ENCODE data around the gene MAMDC2.

The MAMDC2 gene

DNA sequence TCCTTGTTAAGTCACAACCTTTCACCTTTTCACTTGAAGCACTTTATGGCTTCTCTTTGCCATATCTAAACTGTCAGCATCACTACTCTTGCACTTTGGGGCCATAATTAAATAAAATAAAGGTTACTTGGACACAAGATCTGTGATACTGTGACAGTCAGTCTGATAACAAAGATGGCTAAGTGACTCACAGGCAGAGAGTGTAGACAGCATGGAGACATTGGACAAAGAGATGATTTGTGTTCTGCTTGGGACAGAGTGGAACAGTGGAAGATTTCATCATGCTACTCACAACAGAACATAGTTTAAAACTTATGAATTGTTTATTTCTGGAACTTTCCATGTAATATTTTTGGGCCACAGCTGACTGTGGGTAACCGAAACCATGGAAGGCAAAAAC lies 133.5 kb downstream of the MAMDC2 start:
- TF ChIP-seq TAF1 (IDR thresholded peaks at IDR 0.05; ENCODE audit: borderline replicate concordance, insufficient read depth, low read length) (no peak), POLR2AphosphoS5 (IDR thresholded peaks at IDR 0.05; ENCODE audit: low read depth, low read length) (no peak), FOXP2 (optimal IDR thresholded peaks at IDR 0.05; ENCODE audit: borderline replicate concordance, extremely low read depth, extremely low read length, insufficient read depth) (no peak), SIN3A (IDR thresholded peaks at IDR 0.05; ENCODE audit: borderline replicate concordance, insufficient read depth, low read length) (no peak)
- TF ChIP-seq, protein P1, sequence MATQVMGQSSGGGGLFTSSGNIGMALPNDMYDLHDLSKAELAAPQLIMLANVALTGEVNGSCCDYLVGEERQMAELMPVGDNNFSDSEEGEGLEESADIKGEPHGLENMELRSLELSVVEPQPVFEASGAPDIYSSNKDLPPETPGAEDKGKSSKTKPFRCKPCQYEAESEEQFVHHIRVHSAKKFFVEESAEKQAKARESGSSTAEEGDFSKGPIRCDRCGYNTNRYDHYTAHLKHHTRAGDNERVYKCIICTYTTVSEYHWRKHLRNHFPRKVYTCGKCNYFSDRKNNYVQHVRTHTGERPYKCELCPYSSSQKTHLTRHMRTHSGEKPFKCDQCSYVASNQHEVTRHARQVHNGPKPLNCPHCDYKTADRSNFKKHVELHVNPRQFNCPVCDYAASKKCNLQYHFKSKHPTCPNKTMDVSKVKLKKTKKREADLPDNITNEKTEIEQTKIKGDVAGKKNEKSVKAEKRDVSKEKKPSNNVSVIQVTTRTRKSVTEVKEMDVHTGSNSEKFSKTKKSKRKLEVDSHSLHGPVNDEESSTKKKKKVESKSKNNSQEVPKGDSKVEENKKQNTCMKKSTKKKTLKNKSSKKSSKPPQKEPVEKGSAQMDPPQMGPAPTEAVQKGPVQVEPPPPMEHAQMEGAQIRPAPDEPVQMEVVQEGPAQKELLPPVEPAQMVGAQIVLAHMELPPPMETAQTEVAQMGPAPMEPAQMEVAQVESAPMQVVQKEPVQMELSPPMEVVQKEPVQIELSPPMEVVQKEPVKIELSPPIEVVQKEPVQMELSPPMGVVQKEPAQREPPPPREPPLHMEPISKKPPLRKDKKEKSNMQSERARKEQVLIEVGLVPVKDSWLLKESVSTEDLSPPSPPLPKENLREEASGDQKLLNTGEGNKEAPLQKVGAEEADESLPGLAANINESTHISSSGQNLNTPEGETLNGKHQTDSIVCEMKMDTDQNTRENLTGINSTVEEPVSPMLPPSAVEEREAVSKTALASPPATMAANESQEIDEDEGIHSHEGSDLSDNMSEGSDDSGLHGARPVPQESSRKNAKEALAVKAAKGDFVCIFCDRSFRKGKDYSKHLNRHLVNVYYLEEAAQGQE (IDR thresholded peaks at IDR 0.05; ENCODE audit: insufficient read depth in 1 of 2, low read depth in 2 of 2, low read length in 2 of 2): no peak

DNA sequence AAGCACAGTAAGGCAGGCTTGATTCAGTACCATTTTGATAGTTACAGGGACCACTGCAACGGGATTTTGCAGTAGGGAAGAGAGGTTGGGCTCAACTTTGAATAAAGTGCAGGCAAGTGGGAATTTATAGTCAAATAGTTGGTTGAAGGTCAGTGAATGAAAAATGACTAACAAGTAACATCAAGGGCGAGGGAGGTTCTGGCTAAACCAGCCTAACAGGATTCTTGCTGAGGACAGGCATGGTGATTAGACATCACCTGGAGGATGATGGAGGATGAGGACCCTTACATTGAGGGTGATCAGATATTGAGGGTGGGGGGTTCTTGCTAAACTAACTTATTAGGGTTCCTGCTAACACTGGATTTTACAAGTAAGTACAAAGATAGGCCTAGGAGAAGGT lies 149.1 kb downstream of the MAMDC2 start:
- TF ChIP-seq TAF1 (IDR thresholded peaks at IDR 0.05; ENCODE audit: borderline replicate concordance, insufficient read depth, low read length) (no peak), SIN3A (IDR thresholded peaks at IDR 0.05; ENCODE audit: borderline replicate concordance, insufficient read depth, low read length) (no peak), FOXP2 (optimal IDR thresholded peaks at IDR 0.05; ENCODE audit: borderline replicate concordance, extremely low read depth, extremely low read length, insufficient read depth) (no peak), POLR2AphosphoS5 (IDR thresholded peaks at IDR 0.05; ENCODE audit: low read depth, low read length) (no peak)
- TF ChIP-seq, protein P1 (IDR thresholded peaks at IDR 0.05; ENCODE audit: insufficient read depth in 1 of 2, low read depth in 2 of 2, low read length in 2 of 2): no peak

DNA sequence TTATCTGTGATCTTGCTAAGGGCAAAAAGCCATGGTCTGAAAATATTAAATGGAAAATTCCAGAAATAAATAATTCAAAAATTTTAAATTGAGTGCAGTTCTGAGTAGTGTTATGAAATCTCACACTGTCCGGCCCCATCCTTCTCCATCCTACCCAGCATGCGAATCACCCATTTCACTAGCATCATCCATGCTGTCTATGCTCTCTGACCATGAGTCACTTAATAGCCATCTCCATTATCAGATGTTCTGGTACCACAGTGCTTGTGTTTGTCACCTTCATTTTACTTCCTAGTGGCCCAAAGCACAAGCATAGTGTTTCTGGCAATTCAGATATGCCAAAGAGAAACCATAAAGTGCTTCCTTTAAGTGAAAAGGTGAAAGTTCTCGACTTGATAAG lies 151.8 kb downstream of the MAMDC2 start:
- no peak for TF ChIP-seq SIN3A (IDR thresholded peaks at IDR 0.05; ENCODE audit: borderline replicate concordance, insufficient read depth, low read length)
- TF ChIP-seq POLR2AphosphoS5 (IDR thresholded peaks at IDR 0.05; ENCODE audit: low read depth, low read length): no peak
- no peak for TF ChIP-seq FOXP2 (optimal IDR thresholded peaks at IDR 0.05; ENCODE audit: borderline replicate concordance, extremely low read depth, extremely low read length, insufficient read depth)
- TF ChIP-seq, protein P1 (IDR thresholded peaks at IDR 0.05; ENCODE audit: insufficient read depth in 1 of 2, low read depth in 2 of 2, low read length in 2 of 2): no peak
- no peak for TF ChIP-seq TAF1 (IDR thresholded peaks at IDR 0.05; ENCODE audit: borderline replicate concordance, insufficient read depth, low read length)

DNA sequence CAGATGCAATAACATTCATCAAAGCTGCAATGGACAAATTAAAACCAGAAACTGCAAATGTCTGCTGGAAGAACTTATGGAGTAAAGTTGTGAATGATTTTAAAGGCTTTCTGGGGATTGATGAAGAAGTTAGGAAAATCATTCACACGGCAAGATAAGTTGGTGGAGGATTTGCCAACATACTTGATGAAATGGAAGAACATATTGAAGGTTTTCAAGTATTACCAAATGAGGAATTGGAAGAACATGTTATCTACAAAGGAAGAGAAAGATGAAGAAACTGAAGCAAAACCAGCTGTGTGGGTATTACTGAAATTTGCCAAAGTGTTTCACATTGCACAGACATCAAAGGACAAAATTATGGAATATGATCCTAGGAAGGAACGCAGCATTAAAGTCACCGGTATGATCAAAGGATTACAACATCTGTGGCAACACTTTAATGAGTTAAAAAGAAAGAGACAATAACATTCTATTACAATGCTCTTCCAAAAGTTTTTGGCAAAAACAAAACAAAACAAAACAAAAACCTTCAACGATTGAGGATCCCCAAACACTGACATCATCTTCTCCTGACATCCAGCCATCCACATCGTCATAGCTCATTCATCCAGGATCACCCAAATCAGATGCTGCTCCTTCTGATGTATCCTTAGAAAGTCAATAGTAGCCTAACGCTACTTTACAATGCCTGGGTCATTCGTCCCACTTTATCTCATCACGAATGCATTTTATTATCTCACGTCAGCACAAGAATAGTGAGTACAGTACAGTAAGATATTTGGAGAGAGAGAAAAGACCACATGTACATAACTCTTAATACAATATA lies 153.8 kb downstream of the MAMDC2 start:
- TF ChIP-seq SIN3A (IDR thresholded peaks at IDR 0.05; ENCODE audit: borderline replicate concordance, insufficient read depth, low read length): no peak
- TF ChIP-seq, protein P1 (IDR thresholded peaks at IDR 0.05; ENCODE audit: insufficient read depth in 1 of 2, low read depth in 2 of 2, low read length in 2 of 2): no peak
- no peak for TF ChIP-seq POLR2AphosphoS5 (IDR thresholded peaks at IDR 0.05; ENCODE audit: low read depth, low read length)
- no peak for TF ChIP-seq TAF1 (IDR thresholded peaks at IDR 0.05; ENCODE audit: borderline replicate concordance, insufficient read depth, low read length)
- TF ChIP-seq FOXP2 (optimal IDR thresholded peaks at IDR 0.05; ENCODE audit: borderline replicate concordance, extremely low read depth, extremely low read length, insufficient read depth): no peak

Measured in PFSK-1 (cell line).